Measurements from ENCODE around the gene ENTPD2. TPM values are rescaled to one million over a fixed set of nuclear protein-coding genes. Genes with fewer than 3 reads are reported as not detected.

ENTPD2 gene
- total and polyA plus RNA-seq, 9 of the 15 experiments (the other 6 are each of a cell fraction or from before 2014, with no cell fraction given), result 0.04 to 0.60 (median 0.14) TPM; not detected in 4

GRCh38 chr9:137070906-137071275 is 17.0 kb upstream of the ENTPD2 start (continued):
- no peak for TF ChIP-seq ATF4 (CRISPR knock-in tag; IDR thresholded peaks at IDR 0.05)
- 0 out of 2 replicates have a peak, but pooled peaks have one; percentile 58 for TF ChIP-seq RERE (CRISPR knock-in tag; IDR thresholded peaks at IDR 0.05; ENCODE audit: borderline replicate concordance)
- TF ChIP-seq CTCF (IDR thresholded peaks at IDR 0.05 in 2 of 3, conservative IDR thresholded peaks at IDR 0.05 in 1 of 3; ENCODE audit: insufficient read depth in 2 of 3, low read depth in 1 of 3, low read length in 3 of 3), result peak in 2 of 3 experiments; percentile 14 to 34; a peak in 2 of 6 replicates
- TF ChIP-seq GABPB1 (CRISPR knock-in tag; IDR thresholded peaks at IDR 0.05), result peak; percentile 58; the same call in 1 of the 2 replicates
- no peak for TF ChIP-seq COPS2 (conservative IDR thresholded peaks at IDR 0.05)
- no peak for TF ChIP-seq PHB (CRISPR knock-in tag; IDR thresholded peaks at IDR 0.05)
- TF ChIP-seq STAT5A (IDR thresholded peaks at IDR 0.05; ENCODE audit: borderline replicate concordance, low read length), result no peak
- TF ChIP-seq TRIM25 (IDR thresholded peaks at IDR 0.05; ENCODE audit: borderline replicate concordance), result 0 out of 2 replicates have a peak, but pooled peaks have one; percentile 66
- no peak for TF ChIP-seq ZNF23 (CRISPR knock-in tag; IDR thresholded peaks at IDR 0.05)
- TF ChIP-seq KDM2B (CRISPR knock-in tag; IDR thresholded peaks at IDR 0.05), result no peak
- peak; percentile 7 for TF ChIP-seq MXD1 (CRISPR knock-in tag; IDR thresholded peaks at IDR 0.05; ENCODE audit: borderline replicate concordance, poor library complexity, severe bottlenecking)
- TF ChIP-seq EHMT2 (IDR thresholded peaks at IDR 0.05), result no peak
- no peak for TF ChIP-seq SRSF1 (IDR thresholded peaks at IDR 0.05; ENCODE audit: low read depth, low read length)
- TF ChIP-seq CBX3 (IDR thresholded peaks at IDR 0.05; ENCODE audit: borderline replicate concordance in 1 of 2, low read length in 2 of 2), result no peak
- TF ChIP-seq ZBTB17 (CRISPR knock-in tag; IDR thresholded peaks at IDR 0.05), result no peak
- TF ChIP-seq PYGO2 (tag; IDR thresholded peaks at IDR 0.05), result no peak
- TF ChIP-seq ZNF239 (CRISPR knock-in tag; IDR thresholded peaks at IDR 0.05), result no peak
- no peak for TF ChIP-seq SMARCB1 (IDR thresholded peaks at IDR 0.05; ENCODE audit: insufficient read length, low read depth)

All from K562 (cell line).